HG02759 (cell line): Measurements from ENCODE around the gene FRAT2.
"Not testable (repeated sequence)": the region's sequence is repeated elsewhere in the genome, so short reads cannot be mapped to it uniquely, and the experiment has no call there.

Experiments
- ATAC-seq: cut with Tn5 transposase; IDR thresholded peaks from one replicate; pipeline ENCODE4 v1.9.1; 2021; ENCODE audit warnings: mild to moderate bottlenecking, moderate library complexity; ENCODE audit not compliant: unreplicated experiment

FRAT2 gene

GRCh38 chr10:97356918-97357317 lies 22.4 kb upstream of the FRAT2 start:
- no peak for ATAC-seq

- no peak for ATAC-seq
Observed at GRCh38 chr10:97356318-97356914, 21.9 kb upstream of the FRAT2 start.

- no peak for ATAC-seq
Observed at GRCh38 chr10:97355571-97355975, 21.0 kb upstream of the FRAT2 start.

GRCh38 chr10:97353945-97354344 lies 19.4 kb upstream of the FRAT2 start:
- ATAC-seq, result no peak

- no peak for ATAC-seq
Observed at GRCh38 chr10:97349752-97350513, 15.4 kb upstream of the FRAT2 start.

GRCh38 chr10:97347317-97347716 lies 12.8 kb upstream of the FRAT2 start:
- no peak for ATAC-seq

GRCh38 chr10:97343664-97344063 lies 9.1 kb upstream of the FRAT2 start:
- not testable (repeated sequence) for ATAC-seq

- ATAC-seq, result no peak
Observed at GRCh38 chr10:97341416-97341815, 6.9 kb upstream of the FRAT2 start.

GRCh38 chr10:97338041-97338440 lies 3.5 kb upstream of the FRAT2 start:
- ATAC-seq, result no peak

GRCh38 chr10:97336942-97337831 lies 2.7 kb upstream of the FRAT2 start:
- no peak for ATAC-seq

GRCh38 chr10:97336446-97336845 lies 1.9 kb upstream of the FRAT2 start:
- ATAC-seq, result no peak

GRCh38 chr10:97336006-97336405 lies 1.5 kb upstream of the FRAT2 start:
- no peak for ATAC-seq

- no peak for ATAC-seq
Observed at GRCh38 chr10:97335188-97335619, 675 bp upstream of the FRAT2 start.

GRCh38 chr10:97333601-97334369 lies 744 bp downstream of the FRAT2 start:
- peak; percentile 24 for ATAC-seq

GRCh38 chr10:97333351-97333600 lies 1.3 kb downstream of the FRAT2 start:
- ATAC-seq, result no peak

GRCh38 chr10:97332591-97333350 lies 1.8 kb downstream of the FRAT2 start:
- no peak for ATAC-seq

GRCh38 chr10:97331153-97331703 lies 3.3 kb downstream of the FRAT2 start:
- no peak for ATAC-seq

GRCh38 chr10:97329766-97330165 lies 4.8 kb downstream of the FRAT2 start:
- ATAC-seq, result no peak

- ATAC-seq, result no peak
Observed at GRCh38 chr10:97328646-97329453, 5.7 kb downstream of the FRAT2 start.
